HepG2 (cell line): ENCODE results near the gene ZFP3. TPM values are rescaled to one million over a fixed set of nuclear protein-coding genes. Genes with fewer than 3 reads are reported as not detected.
"Not testable (repeated sequence)": the region's sequence is repeated elsewhere in the genome, so short reads cannot be mapped to it uniquely, and the experiment has no call there.

ENCODE experiments used
- ATAC-seq: fragments of 200-7000 bp; cut with Tn5 transposase; 3 replicates; pipeline ENCODE4 v1.9.1; 2020; ENCODE audit warnings: mild to moderate bottlenecking, moderate library complexity
- BruUV-seq: library from RNA; stranded (reverse); fragments of 400-500 nt; replicated peaks from 2 replicates; lab custom pipeline; 2021; lab: Mats Ljungman, UMichigan
- CTCF ChIA-PET: fragments of 300-600 bp; formaldehyde crosslinking; extraction: SDS; loops from one replicate; lab custom pipeline; 2021; ENCODE audit warnings: low total read pairs, inconsistent platforms, low intra/inter-chr PET ratio; lab: Yijun Ruan, JAX
- POLR2A ChIA-PET: fragments of 350-600 bp; sonication (Branson Sonifier 250); formaldehyde crosslinking; loops from one replicate; lab custom pipeline; 2020; ENCODE audit warnings: antibody characterized with exemption, inconsistent platforms; lab: Yijun Ruan, JAX
- DNase-seq: peaks from one replicate; pipeline ENCODE4 v3.0.0-alpha.2; 2015; ENCODE audit warnings: low spot score
- FAIRE-seq: peaks from 3 replicates; lab custom pipeline; 2011; peaks lifted over from hg19 to GRCh38; lab: Jason Lieb, UNC
- H2AFZ ChIP-seq: one replicate; pipeline ENCODE4 v1.6.1; 2011; ENCODE audit warnings: low read length, inconsistent platforms
- H3K27ac ChIP-seq: fragments of 300-600 bp; 3 replicates; pipeline ENCODE4 v1.8.0; 2011; ENCODE audit warnings: mixed run types, mild to moderate bottlenecking, mixed read lengths, low read length, inconsistent platforms; ENCODE audit not compliant: insufficient read depth; ENCODE audit errors: extremely low read length
- H3K27me3 ChIP-seq, 2 experiments: fragments of 200-600 bp in 1 of 2; 2 replicates in 1 of 2; 3 replicates in 1 of 2; pipeline versions ENCODE4 v1.6.0 to v1.8.0; 2011; ENCODE audit warnings: low read length in 2 of 2, mild to moderate bottlenecking in 2 of 2, moderate library complexity in 2 of 2, inconsistent platforms in 1 of 2; ENCODE audit not compliant: insufficient read depth in 2 of 2, control insufficient read depth in 1 of 2
- H3K36me3 ChIP-seq, 2 experiments: fragments of 200-600 bp in 1 of 2; replicated peaks in 1 of 2; 2 replicates in 1 of 2; 3 replicates in 1 of 2; pipeline versions ENCODE4 v1.5.1 to v1.8.0; 2011; ENCODE audit warnings: low read length in 2 of 2, inconsistent platforms in 1 of 2; ENCODE audit not compliant: insufficient read depth in 2 of 2, control insufficient read depth in 1 of 2
- H3K4me1 ChIP-seq: 2 replicates; pipeline ENCODE4 v1.5.1; 2012; ENCODE audit warnings: low read length, inconsistent platforms; ENCODE audit not compliant: insufficient read depth
- H3K4me2 ChIP-seq: 2 replicates; pipeline ENCODE4 v1.6.0; 2011; ENCODE audit warnings: low read depth, low read length, inconsistent platforms
- H3K4me3 ChIP-seq, 3 experiments: fragments of 200-600 bp in 1 of 3; sonication (generic), shearing (Covaris generic) in 1 of 3; replicated peaks in 1 of 3; 2 replicates each; pipeline ENCODE4 v1.5.1; 2011 to 2016; ENCODE audit warnings: low read length in 3 of 3, inconsistent platforms in 2 of 3, low read depth in 2 of 3, mild to moderate bottlenecking in 2 of 3, control low read depth in 1 of 3, mixed read lengths in 1 of 3; ENCODE audit not compliant: insufficient read depth in 1 of 3
- H3K79me2 ChIP-seq: one replicate; pipeline ENCODE4 v1.6.1; 2011; ENCODE audit warnings: low read length, inconsistent platforms; ENCODE audit not compliant: insufficient read depth
- H3K9ac ChIP-seq: 2 replicates; pipeline ENCODE4 v1.6.0; 2011; ENCODE audit warnings: mild to moderate bottlenecking, low read depth, low read length, inconsistent platforms; ENCODE audit not compliant: insufficient read depth
- H3K9me3 ChIP-seq: 2 replicates; pipeline ENCODE4 v1.5.1; 2012; ENCODE audit warnings: mild to moderate bottlenecking, low read length
- H4K20me1 ChIP-seq: 2 replicates; pipeline ENCODE4 v1.6.0; 2011; ENCODE audit warnings: inconsistent platforms, mild to moderate bottlenecking, low read length, moderate library complexity; ENCODE audit not compliant: insufficient read depth
- NFYC ChIP-seq: IDR thresholded peaks from 2 replicates; pipeline ENCODE4 v1.6.1; 2016; ENCODE audit warnings: missing genetic modification reagents, missing compliant biosample characterization
- ZMYM4 ChIP-seq: sonication (generic); formaldehyde crosslinking; IDR thresholded peaks from 2 replicates; pipeline ENCODE4 v1.8.1; 2023; ENCODE audit warnings: mild to moderate bottlenecking, missing genetic modification reagents
- WGBS: methylation state at CpG from one replicate; pipeline ENCODE4 v1.1.6; 2017; ENCODE audit warnings: low lambda C conversion rate; 5-methylcytosine and 5-hydroxymethylcytosine counted together
- in situ Hi-C: cut with HindIII; loops from 2 replicates; pipeline ENCODE4 v1.10.0; 2017; ENCODE audit warnings: low pct_unique_long_range_greater_than_20kb; ENCODE audit not compliant: extremely low pct_ligation_motif_present
- intact Hi-C: fragments of 100-400 bp; cut with micrococcal nuclease; formaldehyde crosslinking; loops from one replicate; pipeline ENCODE4 v1.10.0; 2022; ENCODE audit not compliant: unreplicated experiment
- polyA plus RNA-seq, 8 experiments: library from polyadenylated mRNA; depleted of rRNA in 3 of 8; stranded (reverse) in 7 of 8; unstranded in 1 of 8; fragments of >200 nt; fragmentation: Illumina TruSeq in 4 of 8; extraction: Trizol in 4 of 8; gene quantifications; 2 replicates each; pipeline versions ENCODE4 v1.2.1 to v1.2.3, GENCODE V29; 2011 to 2016; ENCODE audit warnings: low read depth in 4 of 8, missing spikeins in 1 of 8, mixed read lengths in 1 of 8; ENCODE audit not compliant: insufficient read depth in 1 of 8
- total RNA-seq, 5 experiments: library from RNA; depleted of rRNA; stranded (reverse); fragments of >200 nt; fragmentation: Illumina TruSeq; extraction: Trizol; gene quantifications; 2 replicates each; pipeline ENCODE4 v1.2.3, GENCODE V29; 2016; ENCODE audit warnings: low read depth in 1 of 5

Gene ZFP3
- total and polyA plus RNA-seq, 2 of the 13 experiments (the other 11 are each of a cell fraction or from before 2014, with no cell fraction given) = not detected

DNA sequence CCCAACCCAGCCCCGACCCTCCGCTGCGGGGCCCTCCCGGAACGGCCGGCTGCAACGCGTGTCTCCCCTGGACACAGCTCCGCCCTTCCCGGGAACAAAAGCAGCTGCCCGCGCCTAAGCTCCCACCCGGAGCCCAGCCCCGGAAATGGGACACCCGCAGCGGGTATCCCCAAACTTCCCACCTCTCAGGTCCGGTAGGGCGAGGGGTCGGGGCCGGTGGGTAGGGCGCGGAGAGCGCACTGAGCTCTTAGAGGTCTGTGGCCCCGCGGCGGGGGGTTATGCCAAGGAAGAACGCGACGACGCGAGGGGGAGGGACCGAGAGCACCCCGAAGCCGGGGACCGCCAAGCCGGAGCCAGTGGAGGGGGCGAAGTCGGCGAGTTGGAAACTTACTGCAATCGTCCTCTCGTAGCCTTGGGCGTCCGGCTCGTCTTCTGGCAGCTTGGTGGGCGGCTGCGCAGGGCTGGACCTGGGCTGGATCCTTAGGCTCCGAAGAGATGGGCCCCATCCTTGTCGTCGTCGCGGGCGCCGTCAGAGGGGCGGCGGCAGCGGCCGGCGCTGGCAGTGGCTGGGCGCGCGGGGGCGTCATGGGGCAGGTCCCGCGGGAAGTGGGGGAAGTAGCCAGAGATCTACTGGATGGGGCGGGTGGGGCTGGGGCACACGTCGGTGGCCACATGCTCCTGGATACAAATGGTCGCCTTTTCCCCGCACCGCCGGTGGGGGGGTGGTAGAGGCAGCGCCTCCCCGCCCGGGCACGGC, 44.5 kb downstream of the ZFP3 start:
- H2AFZ ChIP-seq = no peak overlapping the region
- FAIRE-seq = no peak
- CTCF ChIA-PET = no interaction called here
- BruUV-seq = no TSS peak
- peaks cover 14% of the 10 kb centered on the region for H3K4me1 ChIP-seq
- intact Hi-C loops = no loop called here
- no peak overlapping the region for H3K27ac ChIP-seq
- H3K27me3 ChIP-seq = peaks cover 0 to 3% of the 10 kb centered on the region in 2 experiments; a peak in 2 of 5 replicates
- no peak overlapping the region for H3K4me3 ChIP-seq
- H3K36me3 ChIP-seq = no peaks in the 10 kb centered on the region
- 82% methylated on average over 41 of the region's 75 CpGs for WGBS
- no peaks in the 10 kb centered on the region for H3K79me2 ChIP-seq
- no peaks in the 10 kb centered on the region for H4K20me1 ChIP-seq
- TF ChIP-seq NFYC (CRISPR knock-in tag) = no peak
- TF ChIP-seq, all 625 proteins: peak for 0
- ATAC-seq (no peak; the same call in 2 of the 3 replicates), DNase-seq (no peak)
- Histone ChIP-seq H3K9me3 (no peaks in the 10 kb centered on the region), H3K4me2 (no peak overlapping the region), H3K9ac (no peak overlapping the region)
- POLR2A ChIA-PET = no interaction called here
- in situ Hi-C loops = no loop called here

DNA sequence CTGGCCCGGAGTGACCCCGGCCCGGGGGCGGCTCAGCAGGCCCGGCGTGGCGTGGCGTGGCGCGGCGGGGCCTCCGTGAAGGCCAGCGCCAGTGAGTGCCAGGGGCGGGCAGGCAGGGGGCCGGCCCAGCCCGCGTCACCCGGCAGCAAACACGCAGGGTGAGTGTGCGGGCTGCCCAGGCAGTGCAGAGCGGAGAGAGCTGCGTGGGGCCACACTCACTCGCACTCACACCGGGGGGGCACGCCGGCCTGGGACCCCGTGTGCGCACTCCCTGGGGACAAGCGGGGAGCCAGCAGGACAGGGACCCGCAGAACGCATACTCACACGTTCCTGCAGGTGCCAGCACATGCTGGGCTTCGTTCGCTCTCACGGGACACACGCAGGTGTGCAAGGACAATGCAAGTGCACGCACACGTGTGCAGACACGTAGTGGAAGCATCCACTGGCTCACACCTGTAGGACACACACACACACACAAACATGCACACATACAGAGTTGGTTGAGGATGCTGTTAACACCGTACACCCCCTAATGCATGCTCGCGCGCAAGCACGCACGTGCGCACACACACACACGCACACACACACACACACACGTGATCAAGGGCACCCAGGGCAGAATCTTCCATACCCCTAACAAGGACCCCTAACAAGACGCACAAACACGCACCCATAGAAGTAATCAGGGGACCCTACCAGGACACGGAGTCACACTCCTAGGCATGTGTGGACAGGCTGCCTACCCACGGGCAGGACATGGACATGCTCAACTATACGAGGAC, 45.3 kb downstream of the ZFP3 start:
- H3K4me3 ChIP-seq = no peak overlapping the region
- no peaks in the 10 kb centered on the region for H4K20me1 ChIP-seq
- ChIA-PET CTCF (no interaction called here), POLR2A (no interaction called here)
- 72% methylated on average over 13 of the region's 53 CpGs for WGBS
- H3K4me2 ChIP-seq = no peak overlapping the region
- no peak overlapping the region for H2AFZ ChIP-seq
- no peaks in the 10 kb centered on the region for H3K36me3 ChIP-seq
- TF ChIP-seq ZMYM4 (CRISPR knock-in tag) = no peak
- H3K79me2 ChIP-seq = no peaks in the 10 kb centered on the region
- in situ Hi-C loops = no loop called here
- FAIRE-seq = no peak
- H3K27ac ChIP-seq = no peak overlapping the region
- no peak overlapping the region for H3K9ac ChIP-seq
- no peak; the same call in 2 of the 3 replicates for ATAC-seq
- H3K9me3 ChIP-seq = no peaks in the 10 kb centered on the region
- no TSS peak for BruUV-seq
- no peaks in the 10 kb centered on the region for H3K27me3 ChIP-seq
- no peak for DNase-seq
- H3K4me1 ChIP-seq = peaks cover 14% of the 10 kb centered on the region
- intact Hi-C loops = no loop called here

DNA sequence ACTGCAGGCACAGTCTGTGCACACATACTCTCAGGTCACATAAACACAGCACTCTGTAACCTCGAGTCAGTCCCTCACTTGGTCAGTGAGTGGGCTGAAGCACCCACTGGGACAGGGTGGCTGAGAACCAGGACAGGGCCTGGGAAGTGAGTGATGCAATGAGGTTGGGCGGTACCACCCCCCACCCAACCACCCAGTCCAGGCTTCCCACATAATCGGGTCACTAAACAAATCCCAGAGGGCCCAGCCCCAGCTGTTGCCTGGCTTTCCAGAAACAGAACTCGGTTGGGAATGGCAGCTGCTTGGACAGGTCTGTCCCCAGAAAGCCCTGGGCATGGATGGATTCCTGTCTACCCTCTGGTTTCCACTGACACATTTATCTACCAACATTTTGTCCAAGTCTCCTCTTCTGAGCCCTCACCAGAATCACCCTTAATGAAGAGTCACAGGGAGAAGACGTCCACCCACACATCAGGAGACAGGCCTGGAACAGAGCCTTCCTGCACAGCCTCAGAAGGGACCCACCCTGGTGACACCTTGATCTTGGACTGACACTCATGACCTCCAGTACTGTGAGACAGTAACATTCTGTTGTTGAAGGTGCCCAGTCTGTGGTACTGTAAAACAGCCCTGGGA, 46.0 kb downstream of the ZFP3 start:
- CTCF ChIA-PET, H3K9me3 ChIP-seq, H3K79me2 ChIP-seq, BruUV-seq, intact Hi-C loops, H2AFZ ChIP-seq, in situ Hi-C loops, H3K36me3 ChIP-seq, H3K27me3 ChIP-seq, DNase-seq, H4K20me1 ChIP-seq, FAIRE-seq, H3K4me3 ChIP-seq, H3K27ac ChIP-seq, POLR2A ChIA-PET, H3K9ac ChIP-seq, H3K4me2 ChIP-seq: not testable (repeated sequence)
- peaks cover 14% of the 10 kb centered on the region for H3K4me1 ChIP-seq
- WGBS = 25% methylated on average over 2 of the region's 5 CpGs
- peak; percentile 23; the same call in 1 of the 3 replicates for ATAC-seq

DNA sequence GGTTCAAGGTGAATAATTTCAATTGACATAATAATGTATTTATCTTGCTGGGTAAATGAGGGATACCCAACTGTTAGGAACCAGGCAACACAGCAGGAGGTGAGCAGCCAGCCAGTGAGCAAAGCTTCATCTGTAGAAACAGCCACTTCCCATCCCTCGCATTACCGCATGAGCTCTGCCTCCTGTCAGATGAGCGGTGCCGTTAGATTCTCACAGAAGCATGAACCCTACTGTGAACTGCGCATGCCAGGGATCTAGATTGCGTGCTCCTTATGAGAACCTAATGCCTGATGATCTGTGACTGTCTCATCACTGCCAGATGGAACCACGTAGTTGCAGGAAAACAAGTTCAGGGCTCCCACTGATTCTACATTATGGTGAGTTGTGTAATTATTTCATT, 46.6 kb downstream of the ZFP3 start:
- CTCF ChIA-PET, H3K79me2 ChIP-seq, H3K9ac ChIP-seq, H3K4me3 ChIP-seq, H2AFZ ChIP-seq, H4K20me1 ChIP-seq, H3K4me2 ChIP-seq, FAIRE-seq, in situ Hi-C loops, ATAC-seq, POLR2A ChIA-PET, H3K27ac ChIP-seq, H3K27me3 ChIP-seq, DNase-seq, H3K9me3 ChIP-seq, H3K36me3 ChIP-seq, intact Hi-C loops, BruUV-seq: not testable (repeated sequence)
- peaks cover 11% of the 10 kb centered on the region for H3K4me1 ChIP-seq
- 83% methylated on average over 7 of the region's 7 CpGs for WGBS
